Endothelial cell of umbilical vein (primary cell): Measurements from ENCODE around the gene RUVBL1. TPM values are rescaled to one million over a fixed set of nuclear protein-coding genes. Genes with fewer than 3 reads are reported as not detected.

Experiments used
- BruUV-seq: library from RNA; stranded (reverse); fragments of 400-500 nt; replicated peaks from 2 replicates; lab custom pipeline; 2021; lab: Mats Ljungman, UMichigan
- CTCF ChIA-PET: fragments of 300-600, 350-600 bp; sonication (Branson Sonifier 250); formaldehyde crosslinking; loops from one replicate; lab custom pipeline; 2021; ENCODE audit warnings: antibody characterized with exemption, inconsistent platforms; lab: Charles Lee
- POLR2A ChIA-PET: fragments of 300-600, 350-600 bp; sonication (Branson Sonifier 250); formaldehyde crosslinking; loops from one replicate; lab custom pipeline; 2021; ENCODE audit warnings: antibody characterized with exemption, inconsistent platforms; lab: Charles Lee
- DNase-seq: peaks from one replicate; pipeline ENCODE4 v3.0.0-alpha.2; 2011; ENCODE audit warnings: low read depth, low spot score
- FAIRE-seq: peaks from 2 replicates; lab custom pipeline; 2011; peaks lifted over from hg19 to GRCh38; lab: Jason Lieb, UNC
- H2AFZ ChIP-seq: 2 replicates; pipeline ENCODE4 v1.6.0; 2012; ENCODE audit warnings: low read depth, low read length, control low read depth, inconsistent platforms
- H3K27ac ChIP-seq: 2 replicates; pipeline ENCODE4 v1.5.1; 2011; ENCODE audit warnings: low read depth, mild to moderate bottlenecking, control low read depth, low read length, moderate library complexity; ENCODE audit not compliant: insufficient read depth
- H3K27me3 ChIP-seq, 2 experiments: 2 replicates each; pipeline versions ENCODE4 v1.6.0 to v1.6.1; 2011; ENCODE audit warnings: low read length in 2 of 2, mixed read lengths in 1 of 2; ENCODE audit not compliant: control insufficient read depth in 2 of 2, insufficient read depth in 2 of 2
- H3K36me3 ChIP-seq, 2 experiments: 2 replicates in 1 of 2; 3 replicates in 1 of 2; pipeline ENCODE4 v1.5.1; 2011; ENCODE audit warnings: low read length in 2 of 2, mild to moderate bottlenecking in 1 of 2, moderate library complexity in 1 of 2; ENCODE audit not compliant: control insufficient read depth in 2 of 2, insufficient read depth in 2 of 2; ENCODE audit errors: extremely low read depth in 1 of 2
- H3K4me1 ChIP-seq: 3 replicates; pipeline ENCODE4 v1.5.1; 2011; ENCODE audit warnings: mild to moderate bottlenecking, low read length; ENCODE audit not compliant: control insufficient read depth, insufficient read depth; ENCODE audit errors: extremely low read depth
- H3K4me2 ChIP-seq: 2 replicates; pipeline ENCODE4 v1.6.1; 2011; ENCODE audit warnings: low read length, control low read depth, mixed read lengths; ENCODE audit not compliant: insufficient read depth
- H3K4me3 ChIP-seq, 3 experiments: fragments of 200-600 bp in 1 of 3; sonication (generic), shearing (Covaris generic) in 1 of 3; replicated peaks in 1 of 3; 2 replicates each; pipeline ENCODE4 v1.5.1; 2011 to 2016; ENCODE audit warnings: control low read depth in 3 of 3, low read length in 3 of 3, mild to moderate bottlenecking in 2 of 3, inconsistent platforms in 1 of 3, low read depth in 1 of 3, moderate library complexity in 1 of 3; ENCODE audit not compliant: insufficient read depth in 1 of 3
- H3K79me2 ChIP-seq: 2 replicates; pipeline ENCODE4 v1.6.0; 2012; ENCODE audit warnings: low read length, inconsistent platforms; ENCODE audit not compliant: control insufficient read depth, insufficient read depth
- H3K9ac ChIP-seq: replicated peaks from 2 replicates; pipeline ENCODE3; 2011; ENCODE audit warnings: low read length, control low read depth; ENCODE audit not compliant: insufficient read depth; ENCODE audit errors: extremely low read depth
- H3K9me1 ChIP-seq: replicated peaks from 3 replicates; pipeline ENCODE4 v1.6.0; 2011; ENCODE audit warnings: mild to moderate bottlenecking, low read length; ENCODE audit not compliant: control insufficient read depth, insufficient read depth; ENCODE audit errors: extremely low read depth
- H3K9me3 ChIP-seq: replicated peaks from 2 replicates; pipeline ENCODE4 v1.5.1; 2012; ENCODE audit warnings: low read length, inconsistent platforms; ENCODE audit not compliant: control insufficient read depth, insufficient read depth
- H4K20me1 ChIP-seq: replicated peaks from 2 replicates; pipeline ENCODE3; 2011; ENCODE audit warnings: mild to moderate bottlenecking, low read length; ENCODE audit not compliant: control insufficient read depth, insufficient read depth; ENCODE audit errors: extremely low read depth
- EZH2 ChIP-seq: IDR thresholded peaks from 2 replicates; pipeline ENCODE4 v1.6.1; 2012; ENCODE audit warnings: borderline replicate concordance, low read depth, mild to moderate bottlenecking, moderate library complexity, low read length, inconsistent platforms; ENCODE audit not compliant: severe bottlenecking
- JUN ChIP-seq: IDR thresholded peaks from 2 replicates; pipeline ENCODE4 v1.6.1; 2011; ENCODE audit warnings: borderline replicate concordance, low read depth; ENCODE audit not compliant: insufficient read length, insufficient read depth
- MYC ChIP-seq: IDR thresholded peaks from one replicate; pipeline ENCODE4 v1.6.1; 2011; ENCODE audit warnings: mild to moderate bottlenecking, low read depth, low read length
- POLR2A ChIP-seq: IDR thresholded peaks from 2 replicates; pipeline ENCODE4 v1.6.1; 2012; ENCODE audit warnings: low read depth, mild to moderate bottlenecking, control low read depth, low read length
- dilution Hi-C: fragments of 300-500 bp; cut with MboI; formaldehyde crosslinking; loops from one replicate; pipeline ENCODE4 v1.15.0; 2019; ENCODE audit warnings: low sequenced_read_pairs; ENCODE audit not compliant: extremely low pct_ligation_motif_present
- intact Hi-C: fragments of 100-400 bp; cut with micrococcal nuclease; formaldehyde crosslinking; loops from one replicate; pipeline ENCODE4 v1.10.0; 2022
- polyA plus RNA-seq, 4 experiments: library from polyadenylated mRNA; depleted of rRNA in 3 of 4; stranded (reverse) in 3 of 4; unstranded in 1 of 4; fragments of >200 nt; gene quantifications; 2 replicates each; pipeline versions ENCODE4 v1.2.1 to v1.2.3, GENCODE V29; 2011 to 2012; ENCODE audit warnings: missing spikeins in 1 of 4
- total RNA-seq: library from RNA; stranded (reverse); gene quantifications from 2 replicates; pipeline ENCODE4 v1.2.3, GENCODE V29; 2021
- TF ChIP-seq, protein P1 (sequence below), 2 donors: IDR thresholded peaks; 1 replicate in 1 of 2; 2 replicates in 1 of 2; pipeline ENCODE4 v1.5.1; 2011; ENCODE audit warnings: low read length in 2 of 2, mild to moderate bottlenecking in 2 of 2, moderate library complexity in 2 of 2, control low read depth in 1 of 2, inconsistent platforms in 1 of 2, low read depth in 1 of 2; ENCODE audit not compliant: insufficient read depth in 1 of 2; ENCODE audit errors: extremely low read depth in 1 of 2
- TF ChIP-seq, protein P2 (sequence below): IDR thresholded peaks from 2 replicates; pipeline ENCODE4 v1.6.1; 2011; ENCODE audit not compliant: insufficient read depth, insufficient read length

RUVBL1 gene
- total and polyA plus RNA-seq, 2 donors (not counting 3 experiments of a cell fraction or from before 2014, with no cell fraction given): 52.5 to 58.5 TPM

DNA sequence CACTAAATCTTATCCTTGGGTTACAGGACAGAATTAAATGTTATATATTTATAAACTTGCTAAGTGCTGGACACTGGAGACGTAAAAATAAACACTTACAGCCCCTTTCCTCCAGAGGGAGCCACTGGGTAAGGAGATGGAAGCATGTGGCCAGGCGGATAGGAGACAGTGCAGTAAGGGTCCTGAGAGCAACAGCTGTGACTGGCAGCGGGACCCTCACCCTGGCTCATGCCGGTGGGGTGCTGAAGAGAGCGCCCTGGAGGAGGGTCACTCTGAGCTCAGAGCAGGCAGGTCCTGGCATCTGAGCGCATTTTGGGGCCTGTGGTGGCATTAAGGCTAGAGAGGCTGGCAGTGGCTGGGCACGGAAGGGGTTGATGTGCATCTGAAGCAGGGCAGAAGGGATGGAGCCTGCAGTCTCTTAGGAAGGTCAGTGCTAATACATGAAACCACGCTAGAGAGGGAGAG is 55.4 kb downstream of the RUVBL1 start:
- Histone ChIP-seq H3K27me3 (no peaks in the 10 kb centered on the region), H3K4me3 (no peak overlapping the region), H3K36me3 (peaks cover 58 to 81% of the 10 kb centered on the region in 2 experiments), H3K79me2 (peaks cover 25% of the 10 kb centered on the region), H2AFZ (no peak overlapping the region), H3K9ac (no peak overlapping the region), H3K9me3 (no peaks in the 10 kb centered on the region), H3K9me1 (no peaks in the 10 kb centered on the region), H3K4me1 (peaks cover 12% of the 10 kb centered on the region), H3K27ac (no peak overlapping the region), H4K20me1 (no peaks in the 10 kb centered on the region), H3K4me2 (no peak overlapping the region)
- intact Hi-C loops (no loop called here), dilution Hi-C loops (no loop called here)
- CTCF ChIA-PET: interaction anchor here (1.0 to 5.7 kb wide), 5 partner anchors 12 to 65 kb away, joined by 3 to 34 read pairs (median 3); no protein-coding TSS in a partner anchor
- no TSS peak for BruUV-seq
- POLR2A ChIA-PET: no interaction called here
- DNase-seq (peak; percentile 54), FAIRE-seq (peak; percentile 66)
- TF ChIP-seq, protein P1, sequence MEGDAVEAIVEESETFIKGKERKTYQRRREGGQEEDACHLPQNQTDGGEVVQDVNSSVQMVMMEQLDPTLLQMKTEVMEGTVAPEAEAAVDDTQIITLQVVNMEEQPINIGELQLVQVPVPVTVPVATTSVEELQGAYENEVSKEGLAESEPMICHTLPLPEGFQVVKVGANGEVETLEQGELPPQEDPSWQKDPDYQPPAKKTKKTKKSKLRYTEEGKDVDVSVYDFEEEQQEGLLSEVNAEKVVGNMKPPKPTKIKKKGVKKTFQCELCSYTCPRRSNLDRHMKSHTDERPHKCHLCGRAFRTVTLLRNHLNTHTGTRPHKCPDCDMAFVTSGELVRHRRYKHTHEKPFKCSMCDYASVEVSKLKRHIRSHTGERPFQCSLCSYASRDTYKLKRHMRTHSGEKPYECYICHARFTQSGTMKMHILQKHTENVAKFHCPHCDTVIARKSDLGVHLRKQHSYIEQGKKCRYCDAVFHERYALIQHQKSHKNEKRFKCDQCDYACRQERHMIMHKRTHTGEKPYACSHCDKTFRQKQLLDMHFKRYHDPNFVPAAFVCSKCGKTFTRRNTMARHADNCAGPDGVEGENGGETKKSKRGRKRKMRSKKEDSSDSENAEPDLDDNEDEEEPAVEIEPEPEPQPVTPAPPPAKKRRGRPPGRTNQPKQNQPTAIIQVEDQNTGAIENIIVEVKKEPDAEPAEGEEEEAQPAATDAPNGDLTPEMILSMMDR (IDR thresholded peaks at IDR 0.05; ENCODE audit: extremely low read depth in 1 of 2, insufficient read depth in 1 of 2, low read depth in 1 of 2, low read length in 2 of 2): peak; percentile 56 to 61
- TF ChIP-seq MYC (no peak), POLR2A (no peak), JUN (no peak), EZH2 (no peak)
- TF ChIP-seq, protein P2, sequence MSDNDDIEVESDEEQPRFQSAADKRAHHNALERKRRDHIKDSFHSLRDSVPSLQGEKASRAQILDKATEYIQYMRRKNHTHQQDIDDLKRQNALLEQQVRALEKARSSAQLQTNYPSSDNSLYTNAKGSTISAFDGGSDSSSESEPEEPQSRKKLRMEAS: peak; percentile 5
